AG04449 (cell line): ENCODE measurements around the gene ADCK2.
A peak's percentile ranks its signal among the peaks of the same experiment; 100 is the strongest.
"Not testable (repeated sequence)": the region's sequence is repeated elsewhere in the genome, so short reads cannot be mapped to it uniquely, and the experiment has no call there.

Experiments
- CTCF ChIA-PET: fragments of 350-600 bp; formaldehyde crosslinking; extraction: SDS; loops from one replicate; lab custom pipeline; 2021; ENCODE audit warnings: antibody characterized with exemption; lab: Yijun Ruan, JAX
- POLR2A ChIA-PET: fragments of 400-600, 350-600 bp; formaldehyde crosslinking; extraction: SDS; loops from one replicate; lab custom pipeline; 2020; ENCODE audit warnings: antibody characterized with exemption, inconsistent platforms; lab: Yijun Ruan, JAX
- DNase-seq: peaks from one replicate; pipeline ENCODE4 v3.0.0-alpha.2; 2010; ENCODE audit warnings: low read depth, low spot score
- H3K4me3 ChIP-seq: 2 replicates; pipeline ENCODE4 v1.5.1; 2011; ENCODE audit warnings: low read depth, mild to moderate bottlenecking, control low read depth, low read length
- TF ChIP-seq, protein P1 (sequence below): IDR thresholded peaks from one replicate; pipeline ENCODE4 v1.5.1; 2011; ENCODE audit warnings: mild to moderate bottlenecking, moderate library complexity, low read length, control low read depth, inconsistent platforms; ENCODE audit not compliant: insufficient read depth; ENCODE audit errors: missing control alignments

Gene ADCK2

GRCh38 chr7:140640060-140640637, 32.6 kb upstream of the ADCK2 start:
- peak overlapping the region; percentile 68 for H3K4me3 ChIP-seq
- ChIA-PET CTCF (interaction anchor here (0.9 to 6.0 kb wide), 5 partner anchors 11 to 123 kb away, joined by 3 to 24 read pairs (median 4); no protein-coding TSS in a partner anchor), POLR2A (interaction anchor here (2.0 kb wide), 1 partner anchor 13 kb away, joined by 7 read pairs; no protein-coding TSS in a partner anchor)
- no peak for DNase-seq
- TF ChIP-seq, protein P1, sequence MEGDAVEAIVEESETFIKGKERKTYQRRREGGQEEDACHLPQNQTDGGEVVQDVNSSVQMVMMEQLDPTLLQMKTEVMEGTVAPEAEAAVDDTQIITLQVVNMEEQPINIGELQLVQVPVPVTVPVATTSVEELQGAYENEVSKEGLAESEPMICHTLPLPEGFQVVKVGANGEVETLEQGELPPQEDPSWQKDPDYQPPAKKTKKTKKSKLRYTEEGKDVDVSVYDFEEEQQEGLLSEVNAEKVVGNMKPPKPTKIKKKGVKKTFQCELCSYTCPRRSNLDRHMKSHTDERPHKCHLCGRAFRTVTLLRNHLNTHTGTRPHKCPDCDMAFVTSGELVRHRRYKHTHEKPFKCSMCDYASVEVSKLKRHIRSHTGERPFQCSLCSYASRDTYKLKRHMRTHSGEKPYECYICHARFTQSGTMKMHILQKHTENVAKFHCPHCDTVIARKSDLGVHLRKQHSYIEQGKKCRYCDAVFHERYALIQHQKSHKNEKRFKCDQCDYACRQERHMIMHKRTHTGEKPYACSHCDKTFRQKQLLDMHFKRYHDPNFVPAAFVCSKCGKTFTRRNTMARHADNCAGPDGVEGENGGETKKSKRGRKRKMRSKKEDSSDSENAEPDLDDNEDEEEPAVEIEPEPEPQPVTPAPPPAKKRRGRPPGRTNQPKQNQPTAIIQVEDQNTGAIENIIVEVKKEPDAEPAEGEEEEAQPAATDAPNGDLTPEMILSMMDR: no peak

DNA sequence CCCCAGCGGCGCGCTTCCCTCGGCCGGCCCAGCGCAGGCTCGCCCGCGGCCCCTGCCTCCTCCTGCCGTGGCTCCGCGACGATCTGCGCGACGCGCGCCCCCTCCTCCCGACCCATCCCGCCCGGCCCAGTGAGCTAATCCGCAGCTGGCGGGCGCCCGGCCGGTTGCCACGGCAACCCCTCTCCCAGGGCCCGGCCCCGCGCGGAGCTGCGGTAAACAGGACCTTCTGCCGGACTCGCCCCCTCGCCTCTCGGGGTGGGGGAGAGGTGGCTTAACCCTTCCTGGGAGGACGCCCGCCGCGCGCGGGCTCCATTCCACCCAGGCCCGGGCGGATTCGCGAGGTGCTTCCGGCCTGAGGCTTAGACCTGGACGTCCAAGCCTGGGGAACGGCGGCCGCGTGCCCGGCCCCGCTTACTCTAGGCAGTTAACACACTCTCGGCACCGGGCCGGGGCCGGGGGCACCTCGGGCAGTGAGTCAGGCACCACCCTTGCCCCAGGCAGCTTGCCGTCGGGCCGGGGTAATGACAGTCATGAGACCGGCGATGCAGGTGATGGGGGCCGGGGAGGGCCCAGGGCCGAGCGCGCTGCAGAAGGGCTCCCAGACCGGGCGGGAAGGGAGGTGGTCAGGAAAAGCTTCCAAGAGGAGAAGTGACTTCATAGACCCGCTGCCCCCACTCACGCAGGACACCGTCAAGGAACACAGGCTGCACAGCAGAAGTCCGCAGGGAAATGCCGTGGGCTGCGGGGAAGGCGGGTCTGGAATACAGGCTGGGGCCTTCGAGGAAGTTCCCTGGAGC, 31.8 kb upstream of the ADCK2 start, which contains the start of gene DENND2A:
DENND2A (minus strand) TSS at position 87 of the 797 bp plus-strand sequence. CDS start 38,416 bp downstream, outside the sequence.
- DNase-seq: no peak
- TF ChIP-seq, protein P1: no peak
- POLR2A ChIA-PET: interaction anchor here (2.0 kb wide), 1 partner anchor 14 kb away, joined by 7 read pairs; no protein-coding TSS in a partner anchor
- CTCF ChIA-PET: interaction anchor here (0.9 to 2.1 kb wide), 7 partner anchors 10 to 169 kb away, joined by 3 to 18 read pairs (median 3); no protein-coding TSS in a partner anchor
- peak within 1 kb of the TSS; percentile 68 for H3K4me3 ChIP-seq

DNA sequence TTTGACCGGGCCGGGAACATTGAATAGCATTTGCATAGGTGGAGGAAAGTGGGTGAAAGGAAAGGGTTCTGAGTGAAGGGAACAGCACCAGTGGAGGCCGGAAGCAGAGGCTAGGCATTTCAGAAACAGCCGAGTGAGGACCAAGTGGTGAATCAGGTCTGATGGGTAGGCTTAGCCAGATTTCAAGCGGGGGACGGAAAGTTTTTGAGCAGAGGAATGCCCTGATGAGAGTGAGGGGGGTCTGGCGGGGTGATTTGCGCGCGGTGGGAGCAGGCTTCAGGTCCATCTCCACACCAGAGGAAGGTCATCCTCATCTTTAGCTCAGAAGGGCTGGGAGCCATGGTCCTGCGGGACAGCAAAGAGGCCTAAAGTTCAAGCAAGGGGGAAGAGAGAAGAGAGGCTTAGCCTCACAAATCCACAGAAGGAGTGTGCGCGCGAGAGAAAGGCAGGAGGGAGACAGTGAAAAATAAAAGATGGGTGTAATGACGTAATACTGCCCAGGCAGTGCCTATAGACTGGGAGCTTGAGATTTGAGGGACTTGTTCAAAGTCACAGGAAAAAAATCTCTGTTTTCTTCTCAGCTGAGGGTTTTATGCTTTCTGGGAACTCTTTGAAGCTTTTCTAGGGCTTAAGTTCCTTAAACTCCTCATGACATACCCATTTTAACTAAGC, 31.1 kb upstream of the ADCK2 start:
- CTCF ChIA-PET: interaction anchor here (0.8 to 2.1 kb wide), 8 partner anchors 12 to 170 kb away, joined by 3 to 18 read pairs (median 4); no protein-coding TSS in a partner anchor
- POLR2A ChIA-PET: no interaction called here
- no peak for DNase-seq
- TF ChIP-seq, protein P1: no peak
- H3K4me3 ChIP-seq: peak overlapping the region; percentile 68

DNA sequence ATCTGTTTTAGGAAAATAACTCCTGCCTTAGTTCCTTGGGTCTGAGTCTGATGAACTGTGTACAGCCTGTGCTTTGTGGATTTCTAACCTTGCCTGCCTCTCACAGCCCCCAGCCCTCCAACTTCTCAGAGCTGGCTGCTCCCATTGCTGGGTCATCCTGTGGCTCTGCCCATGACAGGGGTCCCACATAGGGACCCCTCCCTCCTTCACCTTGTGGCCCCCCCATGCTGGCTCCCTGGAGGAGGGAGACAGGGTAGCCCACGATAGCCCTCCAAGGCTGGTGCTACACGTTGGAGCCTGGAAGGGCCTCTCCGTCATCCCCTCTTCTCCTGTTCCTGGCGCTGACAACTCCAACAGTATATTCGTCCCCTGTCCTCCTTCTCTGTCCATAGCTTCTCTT, 29.3 kb upstream of the ADCK2 start:
- TF ChIP-seq, protein P1: no peak
- H3K4me3 ChIP-seq: no peak overlapping the region
- CTCF ChIA-PET: interaction anchor here (0.8 to 1.8 kb wide), 3 partner anchors 10 to 139 kb away, joined by 3 to 8 read pairs (median 8); no protein-coding TSS in a partner anchor
- POLR2A ChIA-PET: no interaction called here
- DNase-seq: no peak

DNA sequence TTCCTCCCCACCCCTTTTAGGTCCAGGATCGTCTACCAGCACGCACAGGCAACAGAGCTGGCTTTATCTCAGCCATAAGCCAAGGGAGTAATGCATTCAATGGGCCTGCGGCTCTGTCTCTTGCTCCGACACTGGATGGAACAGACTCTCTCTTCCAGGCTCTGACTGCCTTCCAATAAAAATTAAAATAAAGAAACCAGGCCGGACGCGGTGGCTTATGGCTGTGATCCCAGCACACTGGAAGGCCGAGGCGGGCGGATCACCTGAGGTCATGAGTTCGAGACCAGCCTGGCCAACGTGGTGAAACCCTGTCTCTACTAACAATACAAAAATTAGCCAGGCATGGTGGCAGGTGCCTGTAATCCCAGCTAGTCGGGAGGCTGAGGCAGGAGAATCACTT, 28.0 kb upstream of the ADCK2 start:
- DNase-seq, H3K4me3 ChIP-seq, POLR2A ChIA-PET: not testable (repeated sequence)
- CTCF ChIA-PET: interaction anchor here (0.9 to 1.8 kb wide), 5 partner anchors 8 to 170 kb away, joined by 3 to 8 read pairs (median 3); no protein-coding TSS in a partner anchor

GRCh38 chr7:140645166-140645900, 27.4 kb upstream of the ADCK2 start:
- ChIA-PET CTCF (interaction anchor here (0.9 to 9.6 kb wide), 5 partner anchors 8 to 170 kb away, joined by 3 to 309 read pairs (median 5); no protein-coding TSS in a partner anchor), POLR2A (no interaction called here)
- TF ChIP-seq, protein P1: peak; percentile 13
- no peak for DNase-seq
- no peak overlapping the region for H3K4me3 ChIP-seq
